Hepatocyte (in vitro differentiated cells): ENCODE measurements around the gene GLCE. TPM values are rescaled to one million over a fixed set of nuclear protein-coding genes. Genes with fewer than 3 reads are reported as not detected.

Source experiments
- DNase-seq: peaks from one replicate; pipeline ENCODE4 v3.0.0-alpha.2; 2016; ENCODE audit warnings: low spot score
- H2AFZ ChIP-seq: fragments of 200-600 bp; sonication (generic); 2 replicates; pipeline ENCODE4 v1.6.0; 2016; ENCODE audit warnings: antibody characterized with exemption, mild to moderate bottlenecking
- H3K27ac ChIP-seq: fragments of 200-600 bp; sonication (generic); 2 replicates; pipeline ENCODE4 v1.5.1; 2016; ENCODE audit warnings: mild to moderate bottlenecking
- H3K27me3 ChIP-seq: fragments of 200-600 bp; sonication (generic); 2 replicates; pipeline ENCODE4 v1.6.1; 2016
- H3K36me3 ChIP-seq: fragments of 200-600 bp; sonication (generic); replicated peaks from 2 replicates; pipeline ENCODE4 v1.5.1; 2016; ENCODE audit warnings: low read depth; ENCODE audit not compliant: insufficient read depth
- H3K4me1 ChIP-seq: fragments of 200-600 bp; sonication (generic); 2 replicates; pipeline ENCODE4 v1.5.1; 2016; ENCODE audit warnings: mild to moderate bottlenecking, moderate library complexity; ENCODE audit not compliant: insufficient read depth
- H3K4me2 ChIP-seq: fragments of 200-600 bp; sonication (generic); 2 replicates; pipeline ENCODE4 v1.6.0; 2016
- H3K4me3 ChIP-seq: fragments of 200-600 bp; sonication (generic); 2 replicates; pipeline ENCODE4 v1.5.1; 2016; ENCODE audit warnings: mild to moderate bottlenecking
- H3K79me2 ChIP-seq: fragments of 200-600 bp; sonication (generic); 2 replicates; pipeline ENCODE4 v1.6.0; 2017; ENCODE audit warnings: mild to moderate bottlenecking
- H3K9me2 ChIP-seq: fragments of 200-600 bp; sonication (generic); replicated peaks from 2 replicates; pipeline ENCODE4 v1.6.0; 2017; ENCODE audit warnings: mild to moderate bottlenecking; ENCODE audit not compliant: insufficient read depth
- H3K9me3 ChIP-seq: fragments of 200-600 bp; sonication (generic); 2 replicates; pipeline ENCODE4 v1.5.1; 2016; ENCODE audit warnings: low read depth, mild to moderate bottlenecking
- H4K20me1 ChIP-seq: fragments of 200-600 bp; sonication (generic); 2 replicates; pipeline ENCODE4 v1.6.0; 2016; ENCODE audit warnings: mild to moderate bottlenecking; ENCODE audit not compliant: insufficient read depth, poor library complexity, severe bottlenecking
- EZH2 ChIP-seq: fragments of 200-600 bp; sonication (generic); IDR thresholded peaks from 2 replicates; pipeline ENCODE4 v1.6.1; 2016; ENCODE audit warnings: antibody characterized with exemption, mild to moderate bottlenecking, borderline replicate concordance
- EZH2phosphoT487 ChIP-seq: fragments of 200-600 bp; sonication (generic); IDR thresholded peaks from one replicate; pipeline ENCODE4 v1.6.1; 2018; ENCODE audit warnings: antibody characterized with exemption, mild to moderate bottlenecking, low read depth, moderate library complexity; ENCODE audit not compliant: unreplicated experiment, severe bottlenecking
- WGBS: methylation state at CpG from one replicate; pipeline ENCODE4 v1.1.6; 2016; ENCODE audit warnings: low lambda C conversion rate; ENCODE audit errors: missing lambda C conversion rate; 5-methylcytosine and 5-hydroxymethylcytosine counted together
- polyA plus RNA-seq: library from polyadenylated mRNA; unstranded; fragments of >200 nt; fragmentation: Nextera tagmentation; extraction: Ambion mirVana; gene quantifications from 2 replicates; pipeline ENCODE4 v1.2.1, GENCODE V29; 2016
- total RNA-seq: library from RNA; depleted of rRNA; stranded (reverse); fragments of >200 nt; gene quantifications from 2 replicates; pipeline ENCODE4 v1.2.3, GENCODE V29; 2014
- TF ChIP-seq, protein P1 (sequence below): fragments of 200-600 bp; sonication (generic); IDR thresholded peaks from 2 replicates; pipeline ENCODE4 v1.5.1; 2016; ENCODE audit warnings: antibody characterized with exemption, mild to moderate bottlenecking; ENCODE audit not compliant: poor library complexity

The GLCE gene
- total and polyA plus RNA-seq, 2 experiments from 2014 or later = 14.4 to 37.9 TPM

DNA sequence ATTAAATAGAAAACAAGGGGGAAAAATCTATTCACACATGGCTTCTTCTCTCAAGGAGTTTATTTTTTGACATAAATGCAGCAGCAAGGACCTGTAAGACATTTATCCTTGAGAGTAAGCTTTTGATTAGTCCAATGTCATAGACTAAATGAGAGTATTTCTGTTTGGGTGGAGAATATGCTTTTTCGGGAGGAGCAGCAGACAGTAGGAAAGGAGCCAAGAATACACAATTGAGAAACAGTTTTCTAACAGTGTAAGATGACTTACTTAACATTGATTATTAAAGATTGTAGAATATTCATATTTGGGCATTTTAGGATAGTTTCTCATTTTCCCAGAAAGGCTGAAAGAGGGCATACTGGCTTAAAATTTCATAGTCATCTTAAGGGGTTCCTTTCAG is 72.3 kb downstream of the GLCE start:
- Histone ChIP-seq H3K79me2 (no peaks in the 10 kb centered on the region), H4K20me1 (no peaks in the 10 kb centered on the region), H3K27me3 (no peaks in the 10 kb centered on the region), H3K27ac (no peak overlapping the region), H3K9me2 (no peaks in the 10 kb centered on the region), H3K4me3 (no peak overlapping the region), H3K4me1 (no peaks in the 10 kb centered on the region), H3K36me3 (no peaks in the 10 kb centered on the region), H2AFZ (no peak overlapping the region), H3K9me3 (no peaks in the 10 kb centered on the region), H3K4me2 (no peak overlapping the region)
- DNase-seq = no peak
- WGBS = 76% methylated on average over 1 of the region's 1 CpG
- TF ChIP-seq EZH2 = no peak
- TF ChIP-seq, protein P1, sequence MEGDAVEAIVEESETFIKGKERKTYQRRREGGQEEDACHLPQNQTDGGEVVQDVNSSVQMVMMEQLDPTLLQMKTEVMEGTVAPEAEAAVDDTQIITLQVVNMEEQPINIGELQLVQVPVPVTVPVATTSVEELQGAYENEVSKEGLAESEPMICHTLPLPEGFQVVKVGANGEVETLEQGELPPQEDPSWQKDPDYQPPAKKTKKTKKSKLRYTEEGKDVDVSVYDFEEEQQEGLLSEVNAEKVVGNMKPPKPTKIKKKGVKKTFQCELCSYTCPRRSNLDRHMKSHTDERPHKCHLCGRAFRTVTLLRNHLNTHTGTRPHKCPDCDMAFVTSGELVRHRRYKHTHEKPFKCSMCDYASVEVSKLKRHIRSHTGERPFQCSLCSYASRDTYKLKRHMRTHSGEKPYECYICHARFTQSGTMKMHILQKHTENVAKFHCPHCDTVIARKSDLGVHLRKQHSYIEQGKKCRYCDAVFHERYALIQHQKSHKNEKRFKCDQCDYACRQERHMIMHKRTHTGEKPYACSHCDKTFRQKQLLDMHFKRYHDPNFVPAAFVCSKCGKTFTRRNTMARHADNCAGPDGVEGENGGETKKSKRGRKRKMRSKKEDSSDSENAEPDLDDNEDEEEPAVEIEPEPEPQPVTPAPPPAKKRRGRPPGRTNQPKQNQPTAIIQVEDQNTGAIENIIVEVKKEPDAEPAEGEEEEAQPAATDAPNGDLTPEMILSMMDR = no peak
- no peak for TF ChIP-seq EZH2phosphoT487

DNA sequence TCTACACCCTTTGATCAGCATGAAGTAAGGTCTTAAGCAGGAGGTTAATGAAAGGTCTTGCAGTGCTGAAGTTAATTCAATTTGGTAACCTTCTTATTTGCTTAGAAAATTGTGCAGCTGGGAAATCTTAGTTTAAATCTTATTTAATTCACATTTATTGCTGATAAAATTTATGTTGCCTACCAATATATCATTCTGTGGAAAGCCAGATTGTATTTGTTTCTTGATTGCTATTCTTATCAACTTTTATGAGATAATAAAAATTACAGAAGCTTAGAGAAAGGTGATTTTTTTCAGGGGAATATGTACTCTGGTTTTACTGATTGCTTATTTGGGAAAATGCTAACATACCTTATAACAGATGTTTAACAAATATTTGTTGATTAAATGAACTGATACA is 74.2 kb downstream of the GLCE start:
- TF ChIP-seq EZH2 = no peak
- TF ChIP-seq, protein P1 = no peak
- TF ChIP-seq EZH2phosphoT487 = no peak

DNA sequence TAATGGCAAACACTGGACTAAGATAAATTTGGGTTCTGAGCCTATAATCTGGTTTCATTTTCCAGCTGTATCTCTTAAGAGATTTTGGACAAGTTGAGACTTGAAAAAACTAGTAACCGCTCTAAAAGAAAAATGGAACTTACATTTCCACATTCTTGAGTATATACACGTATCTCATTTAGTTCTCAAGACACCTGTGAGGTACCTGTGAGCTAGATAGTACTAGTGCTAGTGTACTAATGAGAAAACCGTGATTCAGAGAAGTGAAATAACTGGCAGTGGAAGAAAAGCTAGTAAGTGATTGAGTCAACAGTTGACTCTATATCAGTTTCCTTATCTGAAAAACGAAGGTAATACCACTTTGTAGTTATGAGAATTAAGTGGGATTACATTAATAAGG is 76.1 kb downstream of the GLCE start:
- no peak overlapping the region for H3K4me2 ChIP-seq
- no peak overlapping the region for H3K27ac ChIP-seq
- H2AFZ ChIP-seq = no peak overlapping the region
- WGBS = 76% methylated on average over 4 of the region's 4 CpGs
- H3K79me2 ChIP-seq = no peaks in the 10 kb centered on the region
- H3K27me3 ChIP-seq = no peaks in the 10 kb centered on the region
- TF ChIP-seq EZH2phosphoT487 (no peak), EZH2 (no peak)
- TF ChIP-seq, protein P1 = no peak
- no peak for DNase-seq
- no peaks in the 10 kb centered on the region for H3K4me1 ChIP-seq
- no peaks in the 10 kb centered on the region for H3K9me3 ChIP-seq
- H3K4me3 ChIP-seq = no peak overlapping the region
- no peaks in the 10 kb centered on the region for H4K20me1 ChIP-seq
- H3K9me2 ChIP-seq = no peaks in the 10 kb centered on the region
- H3K36me3 ChIP-seq = no peaks in the 10 kb centered on the region

More for the DNA sequence above, 74.2 kb downstream of the GLCE start:
- no peak overlapping the region for H2AFZ ChIP-seq
- H3K9me3 ChIP-seq = no peaks in the 10 kb centered on the region
- no peaks in the 10 kb centered on the region for H3K36me3 ChIP-seq
- H4K20me1 ChIP-seq = no peaks in the 10 kb centered on the region
- no peaks in the 10 kb centered on the region for H3K27me3 ChIP-seq
- no peak for DNase-seq
- no peaks in the 10 kb centered on the region for H3K4me1 ChIP-seq
- no peaks in the 10 kb centered on the region for H3K79me2 ChIP-seq
- no peak overlapping the region for H3K4me3 ChIP-seq
- H3K27ac ChIP-seq = no peak overlapping the region
- no peaks in the 10 kb centered on the region for H3K9me2 ChIP-seq
- H3K4me2 ChIP-seq = no peak overlapping the region

DNA sequence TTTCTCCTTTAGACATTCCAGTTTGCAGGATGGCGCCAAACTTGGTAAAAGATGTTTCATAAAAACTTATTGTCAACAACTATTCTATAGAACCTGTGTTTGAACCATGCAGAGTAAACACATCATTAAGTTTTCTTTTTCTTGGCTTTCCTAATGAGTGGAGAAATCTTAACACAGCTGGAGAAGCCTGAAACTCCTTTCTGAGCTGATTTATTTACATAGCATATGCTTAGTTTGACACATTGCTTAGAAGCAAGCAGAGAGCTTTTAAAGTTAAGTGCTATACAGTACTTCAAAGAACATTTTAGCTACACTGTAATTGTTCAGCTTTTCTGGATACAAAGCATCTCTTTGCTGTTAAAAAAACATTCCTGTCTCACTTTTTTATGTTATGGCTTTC is 77.3 kb downstream of the GLCE start:
- no peak overlapping the region for H3K4me2 ChIP-seq

More for the DNA sequence above, 77.3 kb downstream of the GLCE start:
- TF ChIP-seq, protein P1 = no peak
- TF ChIP-seq EZH2phosphoT487 (no peak), EZH2 (no peak)
- no peak overlapping the region for H3K4me3 ChIP-seq
- no peak overlapping the region for H3K27ac ChIP-seq
- no peaks in the 10 kb centered on the region for H3K79me2 ChIP-seq
- H2AFZ ChIP-seq = no peak overlapping the region
- H3K4me1 ChIP-seq = no peaks in the 10 kb centered on the region
- WGBS = 79% methylated on average over 1 of the region's 1 CpG
- no peaks in the 10 kb centered on the region for H3K27me3 ChIP-seq
- DNase-seq = no peak
- H3K9me3 ChIP-seq = no peaks in the 10 kb centered on the region
- no peaks in the 10 kb centered on the region for H4K20me1 ChIP-seq
- no peaks in the 10 kb centered on the region for H3K9me2 ChIP-seq
- H3K36me3 ChIP-seq = no peaks in the 10 kb centered on the region
